Ovary (tissue), 9 donors: Measurements from ENCODE around the gene IMP3. TPM values are rescaled to one million over a fixed set of nuclear protein-coding genes. Genes with fewer than 3 reads are reported as not detected.

ENCODE experiments used
- DNase-seq, 5 donors: peaks; one replicate each; pipeline ENCODE4 v3.0.0-alpha.2; 2019 to 2020
- H3K27ac ChIP-seq, 2 donors: fragments of 200-600 bp; one replicate each; pipeline versions ENCODE4 v1.5.1 to v1.8.0; 2019 to 2022
- H3K27me3 ChIP-seq: fragments of 200-600 bp; one replicate; pipeline ENCODE4 v1.8.0; 2022
- H3K36me3 ChIP-seq: fragments of 200-600 bp; sonication (generic); one replicate; pipeline ENCODE4 v1.5.1; 2019
- H3K4me1 ChIP-seq: one replicate; pipeline ENCODE4 v1.8.1; 2013; ENCODE audit warnings: mild to moderate bottlenecking, moderate library complexity; ENCODE audit not compliant: insufficient read depth
- H3K4me3 ChIP-seq: fragments of 200-600 bp; sonication (generic); one replicate; pipeline ENCODE4 v1.5.1; 2017
- H3K9me3 ChIP-seq, 2 donors: fragments of 200-600 bp in 1 of 2; sonication (generic) in 1 of 2; one replicate each; pipeline versions ENCODE4 v1.5.1 to v1.8.1; 2013 to 2019; ENCODE audit warnings: mild to moderate bottlenecking in 1 of 2, moderate library complexity in 1 of 2
- EP300 ChIP-seq: sonication (generic); formaldehyde crosslinking; IDR thresholded peaks from one replicate; pipeline ENCODE4 v1.6.1; 2017; ENCODE audit warnings: antibody characterized with exemption
- POLR2A ChIP-seq: fragments of 450-650 bp; IDR thresholded peaks from one replicate; pipeline ENCODE4 v1.6.1; 2017; ENCODE audit warnings: antibody characterized with exemption, mild to moderate bottlenecking, moderate library complexity
- WGBS, 3 donors: extraction: QIAGEN DNeasy Blood & Tissue Kit in 1 of 3; methylation state at CpG; one replicate each; pipeline versions ENCODE4 v1.1.5 to v1.1.7; 2013 to 2017; 5-methylcytosine and 5-hydroxymethylcytosine counted together
- intact Hi-C, 4 donors: fragments of 100-400 bp; cut with DNase I; formaldehyde crosslinking; loops; one replicate each; pipeline versions ENCODE4 v1.11.0 to v1.15.1; 2022 to 2023
- polyA plus RNA-seq, 2 donors: library from polyadenylated mRNA; stranded (reverse); fragments of 200-250 nt in 1 of 2; fragments of 350-450 nt in 1 of 2; fragmentation: Illumina TruSeq in 1 of 2; extraction: RNeasy Lipid Tissue Mini Kit (QIAGEN cat#74804) in 1 of 2; gene quantifications; one replicate each; pipeline ENCODE4 v1.2.3, GENCODE V29; 2013 to 2014
- total RNA-seq, 7 donors: library from RNA; depleted of rRNA in 2 of 7; stranded (reverse); fragments of >200 nt in 2 of 7; fragmentation: NEBNext Ultra II Directional in 3 of 7; extraction: Animal tissue kit (Norgen Biotek cat#: 25700) in 3 of 7; gene quantifications; one replicate each; pipeline versions ENCODE4 v1.1.0 to v1.2.4, GENCODE V29; 2016 to 2023
- TF ChIP-seq, protein P1 (sequence below), 3 donors: fragments of 450-650 bp in 2 of 3; fragments of 200-600 bp in 1 of 3; IDR thresholded peaks; one replicate each; pipeline versions ENCODE4 v1.5.1 to v1.8.0; 2016 to 2022; ENCODE audit warnings: antibody characterized with exemption in 3 of 3, mild to moderate bottlenecking in 1 of 3
- donor health status: DM: no; HTN: no; CAD: no; lungs with moderate emphysema.
- donor health status: DM: no; HTN: no; CAD: no.
- donor health status: Bipolar disorder and iron deficiency.
- donor health status: DM: yes; HTN: yes; CAD: no.
- donor health status: DM: no; HTN: no; CAD: no.
- donor health status: DM: yes; HTN: yes; CAD: no.

The IMP3 gene
- total and polyA plus RNA-seq, 9 donors: 45.1 to 106 (median 51.6) TPM

DNA sequence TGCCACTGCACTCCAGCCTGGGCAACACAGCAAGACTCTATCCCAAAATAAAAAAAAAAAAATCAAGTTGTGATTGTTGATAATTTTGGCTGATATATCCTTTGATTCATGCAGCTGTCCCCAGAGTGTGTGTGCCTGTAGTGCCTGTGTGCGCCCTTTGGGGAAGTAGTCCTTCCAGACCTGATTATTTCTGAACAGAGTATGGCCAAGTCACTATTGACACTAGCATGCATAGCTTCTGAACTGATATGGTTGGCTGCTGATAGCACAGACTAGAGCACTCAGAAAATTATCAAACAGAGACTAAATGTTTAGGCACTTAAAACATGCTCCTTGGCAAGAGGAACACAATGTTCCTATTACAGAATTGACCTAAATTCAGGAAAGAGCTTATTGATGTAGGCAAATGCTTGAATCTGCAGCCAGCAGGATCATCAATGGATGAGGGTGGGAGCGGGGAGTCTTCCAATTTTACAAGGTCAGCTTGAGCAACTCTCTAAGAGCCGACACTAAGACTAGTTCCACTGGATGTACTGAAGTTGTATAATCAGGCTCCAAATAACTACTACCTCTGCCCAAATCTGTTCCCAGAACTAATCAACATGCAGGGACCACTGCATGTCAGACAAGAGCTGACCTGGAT lies 43.2 kb downstream of the IMP3 start:
- H3K27me3 ChIP-seq: no peaks in the 10 kb centered on the region
- 52 to 75% (median 66%) methylated on average over 3 of the region's 3 CpGs for WGBS, 3 donors
- H3K4me1 ChIP-seq: no peaks in the 10 kb centered on the region
- intact Hi-C loops: no loop called here
- TF ChIP-seq POLR2A (no peak), EP300 (no peak)
- TF ChIP-seq, protein P1, sequence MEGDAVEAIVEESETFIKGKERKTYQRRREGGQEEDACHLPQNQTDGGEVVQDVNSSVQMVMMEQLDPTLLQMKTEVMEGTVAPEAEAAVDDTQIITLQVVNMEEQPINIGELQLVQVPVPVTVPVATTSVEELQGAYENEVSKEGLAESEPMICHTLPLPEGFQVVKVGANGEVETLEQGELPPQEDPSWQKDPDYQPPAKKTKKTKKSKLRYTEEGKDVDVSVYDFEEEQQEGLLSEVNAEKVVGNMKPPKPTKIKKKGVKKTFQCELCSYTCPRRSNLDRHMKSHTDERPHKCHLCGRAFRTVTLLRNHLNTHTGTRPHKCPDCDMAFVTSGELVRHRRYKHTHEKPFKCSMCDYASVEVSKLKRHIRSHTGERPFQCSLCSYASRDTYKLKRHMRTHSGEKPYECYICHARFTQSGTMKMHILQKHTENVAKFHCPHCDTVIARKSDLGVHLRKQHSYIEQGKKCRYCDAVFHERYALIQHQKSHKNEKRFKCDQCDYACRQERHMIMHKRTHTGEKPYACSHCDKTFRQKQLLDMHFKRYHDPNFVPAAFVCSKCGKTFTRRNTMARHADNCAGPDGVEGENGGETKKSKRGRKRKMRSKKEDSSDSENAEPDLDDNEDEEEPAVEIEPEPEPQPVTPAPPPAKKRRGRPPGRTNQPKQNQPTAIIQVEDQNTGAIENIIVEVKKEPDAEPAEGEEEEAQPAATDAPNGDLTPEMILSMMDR (IDR thresholded peaks at IDR 0.05): no peak
- H3K27ac ChIP-seq: no peak overlapping the region
- no peak overlapping the region for H3K4me3 ChIP-seq
- no peaks in the 10 kb centered on the region for H3K9me3 ChIP-seq
- no peak for DNase-seq
- no peaks in the 10 kb centered on the region for H3K36me3 ChIP-seq

DNA sequence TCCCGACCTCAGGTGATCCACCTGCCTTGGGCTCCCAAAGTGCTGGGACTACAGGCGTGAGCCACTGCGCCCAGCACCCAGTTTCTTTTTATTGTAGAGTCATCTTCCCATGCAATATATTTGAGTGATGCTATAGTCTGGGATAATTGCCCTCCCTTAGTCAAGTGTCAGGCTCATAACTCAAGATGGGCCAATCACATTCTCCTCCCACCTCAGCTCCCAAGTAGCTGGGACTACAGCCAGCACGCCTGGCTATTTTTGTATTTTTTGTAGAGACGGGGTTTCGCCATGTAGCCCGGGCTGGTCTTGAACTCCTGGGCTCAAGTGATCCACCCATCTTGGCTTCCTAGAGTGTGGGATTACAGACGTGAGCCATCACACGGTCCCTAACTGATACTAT lies 45.7 kb downstream of the IMP3 start:
- Histone ChIP-seq H3K4me3 (no peak overlapping the region), H3K9me3 (no peaks in the 10 kb centered on the region), H3K27ac (no peak overlapping the region), H3K4me1 (no peaks in the 10 kb centered on the region), H3K36me3 (no peaks in the 10 kb centered on the region), H3K27me3 (no peaks in the 10 kb centered on the region)
- intact Hi-C loops: no loop called here
- TF ChIP-seq, protein P1 (IDR thresholded peaks at IDR 0.05): no peak
- TF ChIP-seq POLR2A: no peak
- TF ChIP-seq EP300: no peak
- DNase-seq: no peak
- 71 to 82% (median 76%) methylated on average over 9 of the region's 9 CpGs for WGBS, 3 donors

DNA sequence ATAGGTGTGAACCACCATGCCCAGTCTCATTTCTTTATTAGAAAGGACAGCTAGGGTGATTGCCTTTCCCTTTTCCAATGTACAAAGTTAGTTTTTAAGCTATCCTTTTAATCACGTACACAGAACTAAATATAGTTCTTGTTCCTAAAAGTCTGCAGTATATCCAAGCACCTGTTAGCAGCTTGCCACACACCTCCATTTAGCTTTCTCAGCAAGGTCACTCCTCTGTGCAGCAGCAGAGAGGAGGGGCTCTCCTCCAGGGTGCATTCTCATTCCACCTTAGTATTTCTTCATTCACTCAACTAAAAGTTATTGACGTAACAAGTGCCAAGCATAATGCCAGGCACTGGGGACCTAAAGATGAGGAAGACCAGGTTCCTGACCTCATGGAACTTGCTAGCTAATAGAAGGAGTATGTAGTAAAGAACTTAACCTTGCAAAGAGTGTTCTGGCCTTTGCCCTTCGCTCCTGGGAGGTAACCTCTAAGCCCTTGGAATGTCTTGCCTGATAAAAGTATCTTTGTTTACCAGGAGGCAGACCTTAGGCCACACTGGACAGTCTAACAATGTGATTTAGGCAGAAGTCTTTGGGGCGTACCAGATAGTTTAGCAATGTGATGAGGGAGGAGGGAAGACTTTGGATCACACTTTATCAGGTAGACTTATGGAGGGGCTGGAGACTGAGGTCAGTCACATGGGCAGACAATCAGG lies 48.2 kb downstream of the IMP3 start:
- 91 to 92% (median 92%) methylated on average over 4 of the region's 4 CpGs for WGBS, 3 donors
- no peak overlapping the region for H3K4me3 ChIP-seq
- no peaks in the 10 kb centered on the region for H3K4me1 ChIP-seq
- no peak for DNase-seq
- no peaks in the 10 kb centered on the region for H3K27me3 ChIP-seq
- TF ChIP-seq, protein P1 (IDR thresholded peaks at IDR 0.05): no peak
- TF ChIP-seq POLR2A: no peak
- no peak for TF ChIP-seq EP300
- H3K9me3 ChIP-seq: no peaks in the 10 kb centered on the region
- H3K27ac ChIP-seq: no peak overlapping the region
- H3K36me3 ChIP-seq: no peaks in the 10 kb centered on the region
- intact Hi-C loops: no loop called here

DNA sequence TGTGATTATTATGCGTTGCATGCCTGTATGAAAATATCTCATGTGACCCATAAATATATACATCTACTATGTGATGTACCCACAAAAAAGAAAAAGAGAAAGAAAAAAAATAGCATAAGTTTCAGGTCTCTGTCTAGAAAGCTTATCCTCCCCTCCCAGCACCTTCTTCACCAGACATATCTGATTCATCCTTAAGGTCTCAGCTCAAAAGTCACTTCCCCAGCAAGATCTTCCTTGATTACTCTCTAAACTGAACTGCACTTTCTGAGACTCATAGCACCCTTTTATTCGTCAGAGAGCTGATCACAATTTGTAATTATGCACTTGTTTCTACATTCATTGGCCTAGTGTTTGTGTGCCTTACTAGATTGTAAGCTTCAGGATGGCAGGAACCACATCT lies 49.8 kb downstream of the IMP3 start:
- H3K36me3 ChIP-seq: no peaks in the 10 kb centered on the region
- no peak for DNase-seq
- H3K4me3 ChIP-seq: no peak overlapping the region
- H3K9me3 ChIP-seq: no peaks in the 10 kb centered on the region
- no peaks in the 10 kb centered on the region for H3K4me1 ChIP-seq
- TF ChIP-seq POLR2A (no peak), EP300 (no peak)
- TF ChIP-seq, protein P1 (IDR thresholded peaks at IDR 0.05): no peak
- no peak overlapping the region for H3K27ac ChIP-seq
- intact Hi-C loops: no loop called here
- no peaks in the 10 kb centered on the region for H3K27me3 ChIP-seq
- WGBS, 3 donors: 92 to 95% (median 93%) methylated on average over 2 of the region's 2 CpGs

Other genes with a start within 250 kb of the IMP3 start
- gene SIN3A, start 188.5 kb downstream of the IMP3 start, total RNA-seq: 100 to 1,000 TPM in 4 of 7 donors, 10 to 100 TPM in 3; 40.1 to 115 (median 103) TPM
- gene SIN3A, start 188.5 kb downstream of the IMP3 start, polyA plus RNA-seq: 10 to 100 TPM; 29.3 to 50.6 TPM
- 10 to 100 TPM; 12.2 to 32.4 (median 21.8) TPM for gene PTPN9, start 60.9 kb downstream of the IMP3 start, total RNA-seq
- 10 to 100 TPM; 16.9 to 34.8 TPM for gene PTPN9, start 60.9 kb downstream of the IMP3 start, polyA plus RNA-seq
- gene SNUPN, start 14.5 kb downstream of the IMP3 start, total RNA-seq: 10 to 100 TPM; 20.4 to 34.5 (median 27.5) TPM
- 10 to 100 TPM; 29.2 to 35.3 TPM for gene SNUPN, start 14.5 kb downstream of the IMP3 start, polyA plus RNA-seq
- gene SNX33, start 7.7 kb upstream of the IMP3 start, total RNA-seq: 10 to 100 TPM; 16.0 to 37.3 (median 32.3) TPM
- gene SNX33, start 7.7 kb upstream of the IMP3 start, polyA plus RNA-seq: 10 to 100 TPM; 23.4 to 28.3 TPM
- 10 to 100 TPM in 2 of 7 donors, 1 to 10 TPM in 5; 4.2 to 30.0 (median 5.2) TPM for gene CSPG4, start 72.6 kb upstream of the IMP3 start, total RNA-seq
- gene CSPG4, start 72.6 kb upstream of the IMP3 start, polyA plus RNA-seq: 1 to 10 TPM; 3.3 to 7.8 TPM
- 10 to 100 TPM; 28.6 to 35.7 (median 31.2) TPM for gene UBE2Q2, start 203.2 kb upstream of the IMP3 start, total RNA-seq
- gene UBE2Q2, start 203.2 kb upstream of the IMP3 start, polyA plus RNA-seq: 10 to 100 TPM; 22.6 to 27.7 TPM